ENCODE measurements around the gene MUC4. TPM values are rescaled to one million over a fixed set of nuclear protein-coding genes. Genes with fewer than 3 reads are reported as not detected.

MUC4 gene
- total RNA-seq, 1 experiment from 2014 or later, result 63.7 TPM

DNA sequence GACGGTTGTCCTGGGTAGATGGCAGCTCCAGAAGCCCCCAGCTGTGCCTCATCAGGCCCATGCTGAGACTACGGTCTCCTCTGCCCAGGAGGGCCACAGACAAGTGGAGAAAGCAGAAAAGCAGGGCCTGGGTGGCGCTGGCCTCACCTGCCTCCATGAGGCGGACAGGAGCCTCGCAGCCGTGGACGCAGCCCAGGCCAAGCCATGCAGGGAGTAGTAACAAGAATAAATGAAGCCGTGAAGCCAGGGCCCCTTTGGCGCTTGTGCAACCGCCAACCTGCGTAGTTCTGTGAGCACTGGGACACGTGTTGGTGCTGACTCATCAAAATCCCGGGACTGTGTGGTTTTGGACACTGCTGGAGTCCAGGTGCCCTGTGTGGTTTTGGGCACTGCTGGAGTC, 12.3 kb upstream of the MUC4 start:
- Histone ChIP-seq H3K4me3 (peak overlapping the region; percentile 69; the same call in 1 of the 2 replicates), H3K79me2 (ENCODE audit: low read depth) (peaks cover 48% of the 10 kb centered on the region), H3F3A (ENCODE audit: insufficient read depth, low read depth) (peaks cover 57% of the 10 kb centered on the region), H3K27me3 (ENCODE audit: insufficient read depth, low read depth) (no peaks in the 10 kb centered on the region), H2AFZ (no peak overlapping the region), H4K20me1 (ENCODE audit: insufficient read depth) (no peaks in the 10 kb centered on the region), H3K9me2 (ENCODE audit: insufficient read depth) (no peaks in the 10 kb centered on the region), H3K36me3 (ENCODE audit: low read depth) (peaks cover 25% of the 10 kb centered on the region), H3K4me1 (replicated peaks; ENCODE audit: insufficient read depth) (peaks cover 53% of the 10 kb centered on the region), H3K4me2 (peak overlapping the region; percentile 89), H3K27ac (peak overlapping the region; percentile 95), H3K9me3 (ENCODE audit: insufficient read depth, low read depth) (no peaks in the 10 kb centered on the region)
- CTCF ChIA-PET, result no interaction called here
- intact Hi-C loops (cut with micrococcal nuclease; ENCODE audit: unreplicated experiment), result no loop called here
- no peak for TF ChIP-seq EZH2 (IDR thresholded peaks at IDR 0.05; ENCODE audit: low read depth)
- TF ChIP-seq, protein P1, sequence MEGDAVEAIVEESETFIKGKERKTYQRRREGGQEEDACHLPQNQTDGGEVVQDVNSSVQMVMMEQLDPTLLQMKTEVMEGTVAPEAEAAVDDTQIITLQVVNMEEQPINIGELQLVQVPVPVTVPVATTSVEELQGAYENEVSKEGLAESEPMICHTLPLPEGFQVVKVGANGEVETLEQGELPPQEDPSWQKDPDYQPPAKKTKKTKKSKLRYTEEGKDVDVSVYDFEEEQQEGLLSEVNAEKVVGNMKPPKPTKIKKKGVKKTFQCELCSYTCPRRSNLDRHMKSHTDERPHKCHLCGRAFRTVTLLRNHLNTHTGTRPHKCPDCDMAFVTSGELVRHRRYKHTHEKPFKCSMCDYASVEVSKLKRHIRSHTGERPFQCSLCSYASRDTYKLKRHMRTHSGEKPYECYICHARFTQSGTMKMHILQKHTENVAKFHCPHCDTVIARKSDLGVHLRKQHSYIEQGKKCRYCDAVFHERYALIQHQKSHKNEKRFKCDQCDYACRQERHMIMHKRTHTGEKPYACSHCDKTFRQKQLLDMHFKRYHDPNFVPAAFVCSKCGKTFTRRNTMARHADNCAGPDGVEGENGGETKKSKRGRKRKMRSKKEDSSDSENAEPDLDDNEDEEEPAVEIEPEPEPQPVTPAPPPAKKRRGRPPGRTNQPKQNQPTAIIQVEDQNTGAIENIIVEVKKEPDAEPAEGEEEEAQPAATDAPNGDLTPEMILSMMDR (conservative IDR thresholded peaks at IDR 0.05), result 0 out of 2 replicates have a peak, but pooled peaks have one; percentile 29
- peak; percentile 77 to 93 for DNase-seq
- BruUV-seq (replicated peaks), result no TSS peak
- POLR2A ChIA-PET (ENCODE audit: unreplicated experiment), result no interaction called here

DNA sequence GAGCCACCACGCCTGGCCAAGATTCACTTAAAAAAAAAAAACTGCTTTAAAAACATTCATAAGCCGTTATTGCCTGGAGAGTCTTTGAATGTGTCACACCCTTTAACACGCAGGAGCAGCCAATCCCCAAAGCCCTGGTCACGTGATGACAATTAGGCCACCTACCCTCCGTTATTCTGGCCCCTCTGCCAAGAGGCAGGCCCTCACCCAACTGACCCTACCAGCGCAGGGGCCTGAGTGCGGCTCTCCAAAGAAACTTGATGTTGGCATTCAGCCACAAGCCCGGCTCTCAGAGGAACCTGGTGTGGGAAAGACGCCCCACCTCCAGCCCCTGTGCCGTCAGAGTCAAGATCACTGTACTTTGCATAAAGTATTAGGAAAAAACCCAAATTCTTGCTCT, 11.6 kb upstream of the MUC4 start:
- H3K9me3 ChIP-seq (ENCODE audit: insufficient read depth, low read depth), result no peaks in the 10 kb centered on the region
- TF ChIP-seq, protein P1 (conservative IDR thresholded peaks at IDR 0.05), result no peak
- no peak for TF ChIP-seq EZH2 (IDR thresholded peaks at IDR 0.05; ENCODE audit: low read depth)
- no TSS peak for BruUV-seq (replicated peaks)
- peak overlapping the region; percentile 89 for H3K4me2 ChIP-seq
- intact Hi-C loops (cut with micrococcal nuclease; ENCODE audit: unreplicated experiment), result no loop called here
- no peaks in the 10 kb centered on the region for H3K27me3 ChIP-seq (ENCODE audit: insufficient read depth, low read depth)
- H3K79me2 ChIP-seq (ENCODE audit: low read depth), result peaks cover 48% of the 10 kb centered on the region
- no peak overlapping the region for H2AFZ ChIP-seq
- ChIA-PET POLR2A (ENCODE audit: unreplicated experiment) (no interaction called here), CTCF (interaction anchor here (0.7 kb wide), 1 partner anchor 33 kb away, joined by 10 read pairs; no protein-coding TSS in a partner anchor)
- peaks cover 57% of the 10 kb centered on the region for H3F3A ChIP-seq (ENCODE audit: insufficient read depth, low read depth)
- peak overlapping the region; percentile 69; the same call in 1 of the 2 replicates for H3K4me3 ChIP-seq
- H3K4me1 ChIP-seq (replicated peaks; ENCODE audit: insufficient read depth), result peaks cover 59% of the 10 kb centered on the region
- DNase-seq, result peak in 1 of 2 experiments; percentile 74
- no peaks in the 10 kb centered on the region for H4K20me1 ChIP-seq (ENCODE audit: insufficient read depth)
- H3K36me3 ChIP-seq (ENCODE audit: low read depth), result peaks cover 22% of the 10 kb centered on the region
- no peaks in the 10 kb centered on the region for H3K9me2 ChIP-seq (ENCODE audit: insufficient read depth)
- H3K27ac ChIP-seq, result peak overlapping the region; percentile 95

DNA sequence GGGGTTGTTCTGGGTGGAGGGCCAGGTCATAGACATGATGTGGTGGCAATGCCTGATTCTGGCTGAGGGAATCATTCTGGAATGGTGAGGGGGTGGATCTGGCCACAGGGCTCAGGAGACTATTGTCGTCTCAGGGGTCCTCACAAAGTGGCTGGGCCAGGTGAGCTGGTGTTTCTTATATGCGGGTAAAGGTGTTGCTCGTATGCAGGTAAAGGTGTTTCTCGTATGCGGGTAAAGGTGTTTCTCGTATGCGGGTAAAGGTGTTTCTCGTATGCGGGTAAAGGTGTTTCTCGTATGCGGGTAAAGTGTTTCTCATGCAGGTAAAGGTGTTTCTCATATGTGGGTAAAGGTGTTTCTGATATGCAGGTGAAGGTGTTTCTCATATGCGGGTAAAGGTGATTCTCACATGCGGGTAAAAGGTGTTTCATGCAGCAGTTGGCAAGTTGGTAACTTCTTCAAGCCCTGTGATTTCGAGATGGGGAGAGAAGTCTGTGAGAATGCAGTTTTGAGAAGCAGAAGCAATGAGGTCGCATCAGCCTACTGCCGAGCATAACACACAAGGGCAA, 10.5 kb upstream of the MUC4 start:
- Histone ChIP-seq H3K27me3 (ENCODE audit: insufficient read depth, low read depth) (no peaks in the 10 kb centered on the region), H3K4me3 (peak overlapping the region; percentile 69), H3K4me1 (replicated peaks; ENCODE audit: insufficient read depth) (peaks cover 69% of the 10 kb centered on the region), H3K79me2 (ENCODE audit: low read depth) (peaks cover 44% of the 10 kb centered on the region), H2AFZ (no peak overlapping the region), H3K9me2 (ENCODE audit: insufficient read depth) (no peaks in the 10 kb centered on the region), H4K20me1 (ENCODE audit: insufficient read depth) (no peaks in the 10 kb centered on the region), H3F3A (ENCODE audit: insufficient read depth, low read depth) (peaks cover 54% of the 10 kb centered on the region), H3K27ac (peak overlapping the region; percentile 95), H3K36me3 (ENCODE audit: low read depth) (peaks cover 14% of the 10 kb centered on the region), H3K4me2 (peak overlapping the region; percentile 89), H3K9me3 (ENCODE audit: insufficient read depth, low read depth) (no peaks in the 10 kb centered on the region)
- intact Hi-C loops (cut with micrococcal nuclease; ENCODE audit: unreplicated experiment), result no loop called here
- POLR2A ChIA-PET (ENCODE audit: unreplicated experiment), result interaction anchor here (0.6 to 1.2 kb wide), 10 partner anchors 10 to 241 kb away, joined by 3 to 38 read pairs (median 5); no protein-coding TSS in a partner anchor
- CTCF ChIA-PET, result interaction anchor here (0.7 to 0.9 kb wide), 3 partner anchors 19 to 43 kb away, joined by 3 to 7 read pairs (median 3); no protein-coding TSS in a partner anchor
- peak in 1 of 2 experiments; percentile 65 for DNase-seq
- BruUV-seq (replicated peaks), result TSS peak; percentile 71
- TF ChIP-seq, protein P1 (conservative IDR thresholded peaks at IDR 0.05), result no peak
- TF ChIP-seq EZH2 (IDR thresholded peaks at IDR 0.05; ENCODE audit: low read depth), result no peak

All from PC-9 (cell line).